ENCODE data around the gene CORO7.

The CORO7 gene

GRCh38 chr16:4349332-4349731, 67.1 kb downstream of the CORO7 start:
- no peaks in the 10 kb centered on the region for H4K20me1 ChIP-seq (ENCODE audit: insufficient read depth, low read length)
- no peaks in the 10 kb centered on the region for H3K27me3 ChIP-seq (ENCODE audit: insufficient read depth, low read length)
- no peaks in the 10 kb centered on the region for H3K9me3 ChIP-seq (ENCODE audit: low read length)
- peaks cover 17% of the 10 kb centered on the region for H3K79me2 ChIP-seq (ENCODE audit: insufficient read depth, low read length)
- H3F3A ChIP-seq (ENCODE audit: insufficient read depth, low read length) = no peaks in the 10 kb centered on the region
- H3K4me3 ChIP-seq (ENCODE audit: low read depth, low read length, poor library complexity, severe bottlenecking) = peak overlapping the region; percentile 81
- no peak overlapping the region for H2AFZ ChIP-seq (ENCODE audit: low read length)
- H3K9ac ChIP-seq (ENCODE audit: low read length) = peak overlapping the region; percentile 47; the same call in 1 of the 2 replicates
- H3K36me3 ChIP-seq (ENCODE audit: insufficient read depth, low read length) = peaks cover 19% of the 10 kb centered on the region; the same call in 1 of the 2 replicates
- H3K9me2 ChIP-seq (ENCODE audit: low read depth, low read length) = no peaks in the 10 kb centered on the region
- H3K27ac ChIP-seq (ENCODE audit: low read depth, low read length, poor library complexity, severe bottlenecking) = no peak overlapping the region
- peaks cover 18% of the 10 kb centered on the region for H3K4me1 ChIP-seq (ENCODE audit: insufficient read depth, low read length, severe bottlenecking)
- TF ChIP-seq CTCF (IDR thresholded peaks at IDR 0.05; ENCODE audit: low read length) (no peak), EZH2 (IDR thresholded peaks at IDR 0.05; ENCODE audit: borderline replicate concordance, low read length) (no peak)
- H3K4me2 ChIP-seq (ENCODE audit: low read length) = peak overlapping the region; percentile 66; the same call in 1 of the 2 replicates

GRCh38 chr16:4347765-4348509, 68.5 kb downstream of the CORO7 start:
- no peaks in the 10 kb centered on the region for H3K9me3 ChIP-seq (ENCODE audit: low read length)
- no peak overlapping the region for H3K4me3 ChIP-seq (ENCODE audit: low read depth, low read length, poor library complexity, severe bottlenecking)
- no peaks in the 10 kb centered on the region for H3F3A ChIP-seq (ENCODE audit: insufficient read depth, low read length)
- H3K27ac ChIP-seq (ENCODE audit: low read depth, low read length, poor library complexity, severe bottlenecking) = no peak overlapping the region
- no peak overlapping the region for H3K4me2 ChIP-seq (ENCODE audit: low read length)
- no peak overlapping the region for H3K9ac ChIP-seq (ENCODE audit: low read length)
- no peaks in the 10 kb centered on the region for H3K9me2 ChIP-seq (ENCODE audit: low read depth, low read length)
- H3K4me1 ChIP-seq (ENCODE audit: insufficient read depth, low read length, severe bottlenecking) = peaks cover 18% of the 10 kb centered on the region
- H3K36me3 ChIP-seq (ENCODE audit: insufficient read depth, low read length) = peaks cover 19% of the 10 kb centered on the region; the same call in 1 of the 2 replicates
- H3K79me2 ChIP-seq (ENCODE audit: insufficient read depth, low read length) = peaks cover 21% of the 10 kb centered on the region
- H3K27me3 ChIP-seq (ENCODE audit: insufficient read depth, low read length) = no peaks in the 10 kb centered on the region
- no peak for TF ChIP-seq CTCF (IDR thresholded peaks at IDR 0.05; ENCODE audit: low read length)
- TF ChIP-seq EZH2 (IDR thresholded peaks at IDR 0.05; ENCODE audit: borderline replicate concordance, low read length) = no peak
- no peak overlapping the region for H2AFZ ChIP-seq (ENCODE audit: low read length)
- H4K20me1 ChIP-seq (ENCODE audit: insufficient read depth, low read length) = no peaks in the 10 kb centered on the region

GRCh38 chr16:4347010-4347409, 69.4 kb downstream of the CORO7 start:
- H3K4me1 ChIP-seq (ENCODE audit: insufficient read depth, low read length, severe bottlenecking) = peaks cover 17% of the 10 kb centered on the region
- no peaks in the 10 kb centered on the region for H3K27me3 ChIP-seq (ENCODE audit: insufficient read depth, low read length)
- TF ChIP-seq CTCF (IDR thresholded peaks at IDR 0.05; ENCODE audit: low read length) (no peak), EZH2 (IDR thresholded peaks at IDR 0.05; ENCODE audit: borderline replicate concordance, low read length) (no peak)
- no peaks in the 10 kb centered on the region for H3K9me2 ChIP-seq (ENCODE audit: low read depth, low read length)
- H3K4me3 ChIP-seq (ENCODE audit: low read depth, low read length, poor library complexity, severe bottlenecking) = no peak overlapping the region
- no peak overlapping the region for H2AFZ ChIP-seq (ENCODE audit: low read length)
- H3K9me3 ChIP-seq (ENCODE audit: low read length) = no peaks in the 10 kb centered on the region
- H3F3A ChIP-seq (ENCODE audit: insufficient read depth, low read length) = no peaks in the 10 kb centered on the region
- no peak overlapping the region for H3K4me2 ChIP-seq (ENCODE audit: low read length)
- H3K36me3 ChIP-seq (ENCODE audit: insufficient read depth, low read length) = peaks cover 19% of the 10 kb centered on the region; the same call in 1 of the 2 replicates
- H4K20me1 ChIP-seq (ENCODE audit: insufficient read depth, low read length) = no peaks in the 10 kb centered on the region
- peaks cover 21% of the 10 kb centered on the region for H3K79me2 ChIP-seq (ENCODE audit: insufficient read depth, low read length)
- no peak overlapping the region for H3K9ac ChIP-seq (ENCODE audit: low read length)
- no peak overlapping the region for H3K27ac ChIP-seq (ENCODE audit: low read depth, low read length, poor library complexity, severe bottlenecking)
